GM18520 (cell line): Measurements from ENCODE around the gene SURF4.
"Not testable (repeated sequence)": the region's sequence is repeated elsewhere in the genome, so short reads cannot be mapped to it uniquely, and the experiment has no call there.

ENCODE experiments used
- ATAC-seq: cut with Tn5 transposase; IDR thresholded peaks from one replicate; pipeline ENCODE4 v1.9.1; 2021; ENCODE audit not compliant: unreplicated experiment

The SURF4 gene

GRCh38 chr9:133397895-133398294 is 22.0 kb upstream of the SURF4 start:
- no peak for ATAC-seq

- no peak for ATAC-seq
Measured at GRCh38 chr9:133397370-133397769, 21.5 kb upstream of the SURF4 start.

- ATAC-seq: no peak
Measured at GRCh38 chr9:133396952-133397351, 21.1 kb upstream of the SURF4 start.

- no peak for ATAC-seq
Measured at GRCh38 chr9:133394687-133395271, 18.9 kb upstream of the SURF4 start.

GRCh38 chr9:133393399-133393798 is 17.5 kb upstream of the SURF4 start:
- ATAC-seq: no peak

GRCh38 chr9:133392308-133392707 is 16.4 kb upstream of the SURF4 start:
- not testable (repeated sequence) for ATAC-seq

GRCh38 chr9:133391449-133391848 is 15.6 kb upstream of the SURF4 start:
- not testable (repeated sequence) for ATAC-seq

GRCh38 chr9:133390713-133391112 is 14.9 kb upstream of the SURF4 start:
- no peak for ATAC-seq

- ATAC-seq: no peak
Measured at GRCh38 chr9:133389562-133389961, 13.7 kb upstream of the SURF4 start.

GRCh38 chr9:133389025-133389557 is 13.2 kb upstream of the SURF4 start:
- no peak for ATAC-seq

GRCh38 chr9:133387680-133388079 is 11.8 kb upstream of the SURF4 start:
- ATAC-seq: no peak

- no peak for ATAC-seq
Measured at GRCh38 chr9:133386338-133386737, 10.5 kb upstream of the SURF4 start.

GRCh38 chr9:133385452-133385851 is 9.6 kb upstream of the SURF4 start:
- no peak for ATAC-seq

- ATAC-seq: no peak
Measured at GRCh38 chr9:133384736-133385321, 9.0 kb upstream of the SURF4 start.

GRCh38 chr9:133383438-133383837 is 7.6 kb upstream of the SURF4 start:
- ATAC-seq: no peak

GRCh38 chr9:133382507-133383141 is 6.8 kb upstream of the SURF4 start:
- no peak for ATAC-seq

- ATAC-seq: no peak
Measured at GRCh38 chr9:133380734-133381133, 4.9 kb upstream of the SURF4 start.

- ATAC-seq: no peak
Measured at GRCh38 chr9:133379153-133380086, 3.6 kb upstream of the SURF4 start.

- ATAC-seq: no peak
Measured at GRCh38 chr9:133378408-133378962, 2.6 kb upstream of the SURF4 start.

GRCh38 chr9:133377721-133378216 is 1.9 kb upstream of the SURF4 start:
- no peak for ATAC-seq

- not testable (repeated sequence) for ATAC-seq
Measured at GRCh38 chr9:133377280-133377679, 1.4 kb upstream of the SURF4 start.
